Testis (tissue), 3 donors: Measurements from ENCODE around the gene NRXN3. TPM values are rescaled to one million over a fixed set of nuclear protein-coding genes. Genes with fewer than 3 reads are reported as not detected.

ENCODE experiments used
- DNase-seq: peaks from one replicate; pipeline ENCODE4 v3.0.0-alpha.2; 2019
- H3K27ac ChIP-seq, 2 donors: fragments of 200-600 bp; sonication (generic); one replicate each; pipeline ENCODE4 v1.5.1; 2019
- H3K27me3 ChIP-seq: fragments of 200-600 bp; sonication (generic); one replicate; pipeline ENCODE4 v1.5.1; 2019
- H3K36me3 ChIP-seq: fragments of 200-600 bp; sonication (generic); one replicate; pipeline ENCODE4 v1.5.1; 2017; ENCODE audit warnings: low read depth; ENCODE audit errors: missing control alignments
- H3K4me1 ChIP-seq: fragments of 200-600 bp; sonication (generic); one replicate; pipeline ENCODE4 v1.5.1; 2019
- H3K4me3 ChIP-seq, 2 donors: fragments of 200-600 bp; sonication (generic); one replicate each; pipeline ENCODE4 v1.5.1; 2017 to 2019
- H3K9me3 ChIP-seq: fragments of 200-600 bp; sonication (generic); one replicate; pipeline ENCODE4 v1.5.1; 2017
- POLR2A ChIP-seq: fragments of 450-650 bp; IDR thresholded peaks from one replicate; pipeline ENCODE4 v1.6.1; 2017; ENCODE audit warnings: antibody characterized with exemption, mild to moderate bottlenecking, moderate library complexity
- WGBS, 2 donors: methylation state at CpG; one replicate each; pipeline ENCODE4 v1.1.5; 2018; 5-methylcytosine and 5-hydroxymethylcytosine counted together
- intact Hi-C: fragments of 100-400 bp; cut with DNase I; formaldehyde crosslinking; loops from one replicate; pipeline ENCODE4 v1.15.1; 2023; ENCODE audit warnings: low total_unique reads
- polyA plus RNA-seq: library from polyadenylated mRNA; stranded (reverse); fragments of 350-450 nt; fragmentation: Illumina TruSeq; extraction: RNeasy Lipid Tissue Mini Kit (QIAGEN cat#74804); gene quantifications from one replicate; pipeline ENCODE4 v1.2.3, GENCODE V29; 2014; ENCODE audit warnings: low read depth, low replicate concordance; ENCODE audit not compliant: insufficient read depth
- total RNA-seq, 2 donors: library from RNA; depleted of rRNA; stranded (reverse); fragments of >200 nt; gene quantifications; one replicate each; pipeline ENCODE4 v1.2.3, GENCODE V29; 2016
- TF ChIP-seq, protein P1 (sequence below), 3 experiments: fragments of 450-650 bp in 2 of 3; fragments of 200-600 bp in 1 of 3; sonication (generic) in 1 of 3; IDR thresholded peaks; one replicate each; pipeline ENCODE4 v1.5.1; 2016 to 2019; ENCODE audit warnings: antibody characterized with exemption in 3 of 3, mild to moderate bottlenecking in 2 of 3, moderate library complexity in 1 of 3

NRXN3 gene
- total and polyA plus RNA-seq, 3 donors from 2014 or later: 3.5 to 8.0 (median 3.9) TPM

DNA sequence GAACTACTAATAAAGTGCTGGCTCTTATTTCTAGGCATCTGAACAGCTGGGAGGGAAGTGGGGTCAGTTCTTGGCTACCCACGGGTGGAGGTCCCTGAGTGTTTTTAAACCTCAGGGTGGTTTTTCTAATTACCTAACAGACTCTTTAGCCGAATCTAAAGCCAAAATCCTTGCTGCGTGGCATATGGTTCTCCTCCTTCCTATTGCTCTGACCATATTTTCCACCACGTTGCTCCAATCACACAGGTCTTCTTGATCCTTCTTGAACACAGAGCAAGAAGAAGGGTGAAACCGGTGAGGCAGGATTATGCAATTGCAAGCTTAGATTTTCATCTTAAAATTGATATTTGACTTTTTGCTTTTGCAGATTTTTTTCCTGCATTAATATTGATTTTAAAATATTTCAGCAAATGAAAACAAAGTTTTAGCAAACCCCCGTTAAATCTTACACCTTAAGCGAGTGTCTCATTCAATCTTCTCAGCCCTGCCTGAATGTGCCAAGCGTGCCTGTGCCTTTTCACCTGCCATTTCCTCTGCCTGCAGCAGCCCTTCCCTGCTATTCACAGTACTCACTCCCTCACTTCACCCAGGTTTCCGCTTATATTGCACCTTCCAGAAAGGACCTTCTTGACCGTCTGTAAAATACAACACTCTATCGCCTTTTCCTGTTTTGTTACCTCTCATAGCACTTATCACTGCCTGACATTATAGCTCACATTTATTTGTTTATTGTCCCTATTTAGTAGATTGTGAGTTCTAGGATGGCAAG lies 1535.1 kb downstream of the NRXN3 start:
- Histone ChIP-seq H3K27ac (no peak overlapping the region), H3K4me1 (peaks cover 2% of the 10 kb centered on the region), H3K36me3 (no peaks in the 10 kb centered on the region), H3K27me3 (no peaks in the 10 kb centered on the region), H3K4me3 (no peak overlapping the region), H3K9me3 (no peaks in the 10 kb centered on the region)
- TF ChIP-seq, protein P1, sequence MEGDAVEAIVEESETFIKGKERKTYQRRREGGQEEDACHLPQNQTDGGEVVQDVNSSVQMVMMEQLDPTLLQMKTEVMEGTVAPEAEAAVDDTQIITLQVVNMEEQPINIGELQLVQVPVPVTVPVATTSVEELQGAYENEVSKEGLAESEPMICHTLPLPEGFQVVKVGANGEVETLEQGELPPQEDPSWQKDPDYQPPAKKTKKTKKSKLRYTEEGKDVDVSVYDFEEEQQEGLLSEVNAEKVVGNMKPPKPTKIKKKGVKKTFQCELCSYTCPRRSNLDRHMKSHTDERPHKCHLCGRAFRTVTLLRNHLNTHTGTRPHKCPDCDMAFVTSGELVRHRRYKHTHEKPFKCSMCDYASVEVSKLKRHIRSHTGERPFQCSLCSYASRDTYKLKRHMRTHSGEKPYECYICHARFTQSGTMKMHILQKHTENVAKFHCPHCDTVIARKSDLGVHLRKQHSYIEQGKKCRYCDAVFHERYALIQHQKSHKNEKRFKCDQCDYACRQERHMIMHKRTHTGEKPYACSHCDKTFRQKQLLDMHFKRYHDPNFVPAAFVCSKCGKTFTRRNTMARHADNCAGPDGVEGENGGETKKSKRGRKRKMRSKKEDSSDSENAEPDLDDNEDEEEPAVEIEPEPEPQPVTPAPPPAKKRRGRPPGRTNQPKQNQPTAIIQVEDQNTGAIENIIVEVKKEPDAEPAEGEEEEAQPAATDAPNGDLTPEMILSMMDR (IDR thresholded peaks at IDR 0.05): no peak
- no peak for TF ChIP-seq POLR2A
- intact Hi-C loops: no loop called here
- no peak for DNase-seq
- WGBS, 2 donors: 82 to 84% methylated on average over 11 of the region's 11 CpGs

DNA sequence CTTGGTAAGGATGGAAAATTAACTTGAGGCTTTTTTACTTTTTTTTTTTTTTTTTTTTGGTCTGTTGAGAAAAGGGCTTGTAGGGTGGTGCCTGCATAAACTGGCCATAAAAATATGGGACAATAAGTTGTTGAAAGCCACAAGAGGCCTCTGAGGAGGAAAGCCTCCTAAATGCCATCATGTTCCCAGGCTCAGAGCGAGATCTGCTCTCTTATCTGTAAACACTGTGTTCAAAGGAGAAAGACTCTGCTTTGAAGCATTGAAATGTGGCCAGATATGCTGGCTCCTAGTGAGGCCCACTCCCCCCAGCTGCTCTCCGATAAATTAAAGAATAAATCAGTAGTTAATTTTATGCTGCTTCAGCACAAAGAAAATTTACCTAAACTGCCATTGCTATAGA lies 1536.2 kb downstream of the NRXN3 start:
- Histone ChIP-seq H3K27ac (no peak overlapping the region), H3K4me3 (no peak overlapping the region), H3K27me3 (no peaks in the 10 kb centered on the region), H3K4me1 (peaks cover 2% of the 10 kb centered on the region), H3K36me3 (no peaks in the 10 kb centered on the region), H3K9me3 (no peaks in the 10 kb centered on the region)
- DNase-seq: no peak
- WGBS, 2 donors: 24 to 31% methylated on average over 2 of the region's 2 CpGs
- TF ChIP-seq, protein P1 (IDR thresholded peaks at IDR 0.05): no peak
- no peak for TF ChIP-seq POLR2A
- intact Hi-C loops: no loop called here

DNA sequence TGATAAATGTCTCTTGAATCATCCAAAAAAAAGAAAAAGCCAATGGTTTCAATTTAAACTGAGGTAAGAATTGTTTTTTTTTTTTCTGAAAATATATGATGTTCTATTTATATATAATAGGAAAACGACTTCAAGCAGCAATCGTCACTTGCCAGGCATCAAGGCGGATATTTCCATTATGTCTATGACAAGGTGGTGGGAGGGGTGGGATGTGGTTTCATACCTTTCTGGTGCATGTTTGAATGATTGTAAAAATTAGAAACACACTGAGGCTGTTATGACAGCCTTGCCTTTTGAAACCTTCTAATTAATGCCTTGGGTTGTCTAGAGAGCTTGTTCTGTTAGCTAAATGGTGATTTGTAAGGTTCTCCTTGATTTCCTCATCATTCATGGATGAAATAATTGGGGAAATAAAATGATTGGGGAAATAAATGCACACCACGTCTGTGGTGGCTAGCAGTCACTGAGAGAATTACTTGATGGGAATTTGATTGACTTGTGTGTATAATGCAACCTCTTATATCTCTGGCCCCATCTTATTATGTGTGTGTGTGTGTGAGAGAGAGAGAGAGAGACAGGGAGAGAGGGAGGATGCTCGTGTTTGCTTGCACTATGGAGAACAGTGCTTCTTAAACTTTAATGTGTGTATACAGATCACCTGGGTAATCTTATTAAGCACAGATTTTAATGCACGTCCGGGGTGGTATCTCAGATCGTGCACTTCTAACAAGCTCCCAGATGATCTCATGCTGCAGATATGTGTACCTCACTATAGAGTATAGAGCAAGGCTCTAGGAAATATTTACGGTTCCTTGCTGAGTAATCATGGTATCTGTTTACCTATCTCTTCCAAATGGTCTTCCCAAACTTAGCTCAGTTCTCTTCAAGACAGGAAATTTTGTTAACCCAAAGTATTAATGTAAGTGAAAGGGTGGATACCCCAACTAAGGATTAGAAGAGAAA lies 1538.5 kb downstream of the NRXN3 start:
- Histone ChIP-seq H3K4me1 (peaks cover 2% of the 10 kb centered on the region), H3K36me3 (no peaks in the 10 kb centered on the region), H3K27ac (no peak overlapping the region), H3K9me3 (no peaks in the 10 kb centered on the region), H3K27me3 (no peaks in the 10 kb centered on the region), H3K4me3 (no peak overlapping the region)
- 71 to 73% methylated on average over 9 of the region's 9 CpGs for WGBS, 2 donors
- DNase-seq: no peak
- intact Hi-C loops: no loop called here
- TF ChIP-seq, protein P1 (IDR thresholded peaks at IDR 0.05): no peak
- no peak for TF ChIP-seq POLR2A

DNA sequence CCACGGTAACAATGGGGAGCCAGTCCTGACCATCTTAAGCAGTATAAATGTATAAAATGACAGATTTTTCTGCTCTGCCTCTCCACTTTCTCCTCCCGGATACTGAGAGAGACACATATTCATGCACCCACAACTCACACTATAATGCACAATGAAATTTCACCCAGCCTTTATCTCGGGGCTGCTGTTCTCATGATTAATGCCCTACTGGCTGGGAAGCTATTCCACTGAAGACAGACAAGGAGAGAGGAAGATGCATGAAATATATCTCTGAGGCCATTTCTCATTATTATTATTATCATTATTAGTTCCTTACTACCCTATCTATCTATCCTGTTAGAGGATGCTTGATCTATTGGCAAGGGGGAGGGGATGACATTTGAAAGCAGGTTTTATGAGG lies 1539.4 kb downstream of the NRXN3 start:
- WGBS, 2 donors: 48 to 63% methylated on average over 3 of the region's 3 CpGs
- Histone ChIP-seq H3K4me1 (peaks cover 2% of the 10 kb centered on the region), H3K36me3 (no peaks in the 10 kb centered on the region), H3K27me3 (no peaks in the 10 kb centered on the region), H3K27ac (no peak overlapping the region), H3K9me3 (no peaks in the 10 kb centered on the region), H3K4me3 (no peak overlapping the region)
- TF ChIP-seq, protein P1 (IDR thresholded peaks at IDR 0.05): no peak
- no peak for TF ChIP-seq POLR2A
- intact Hi-C loops: no loop called here
- no peak for DNase-seq
